ENCODE results near the gene NTRK2. TPM values are rescaled to one million over a fixed set of nuclear protein-coding genes. Genes with fewer than 3 reads are reported as not detected.

NTRK2 gene
- polyA plus RNA-seq, 1 donor (not counting 4 experiments of a cell fraction or from before 2014, with no cell fraction given) = 0.08 TPM

DNA sequence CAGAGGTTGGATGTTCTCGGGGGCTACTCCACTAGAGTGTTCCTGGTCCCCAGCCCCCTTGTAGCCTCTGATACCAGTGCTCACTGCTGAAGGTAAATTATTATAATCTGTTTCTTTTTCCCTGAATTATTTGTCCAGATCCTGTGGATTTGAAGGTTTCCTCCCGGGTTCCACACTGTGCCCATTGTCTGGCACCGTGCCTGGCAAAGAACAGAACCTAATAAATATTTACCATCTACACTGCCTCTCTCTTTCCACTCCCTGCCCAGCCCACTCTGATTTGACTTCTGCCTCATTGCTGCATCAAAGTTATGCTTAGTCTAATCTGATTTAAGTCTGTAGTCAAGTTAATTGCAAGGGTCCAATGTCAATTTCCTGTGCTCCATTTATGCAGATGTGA, 322.9 kb downstream of the NTRK2 start:
- no peak overlapping the region for H2AFZ ChIP-seq (ENCODE audit: control insufficient read depth, low read length)
- H3K4me3 ChIP-seq (ENCODE audit: control insufficient read depth in 2 of 3, extremely low read depth in 1 of 3, insufficient read depth in 2 of 3, low read depth in 1 of 3, low read length in 3 of 3) = no peak overlapping the region
- no peaks in the 10 kb centered on the region for H4K20me1 ChIP-seq (ENCODE audit: control insufficient read depth, extremely low read depth, insufficient read depth, low read length)
- no peaks in the 10 kb centered on the region for H3K9me3 ChIP-seq (ENCODE audit: control insufficient read depth, low read depth, low read length)
- no peaks in the 10 kb centered on the region for H3K36me3 ChIP-seq (ENCODE audit: control insufficient read depth in 2 of 2, extremely low read depth in 1 of 2, insufficient read depth in 2 of 2, low read length in 2 of 2)
- H3K9ac ChIP-seq (ENCODE audit: control insufficient read depth, extremely low read depth, insufficient read depth, low read length) = no peak overlapping the region
- FAIRE-seq = no peak
- H3K27ac ChIP-seq (ENCODE audit: control insufficient read depth, insufficient read depth, low read length) = no peak overlapping the region
- H3K4me2 ChIP-seq (ENCODE audit: control insufficient read depth, extremely low read depth, insufficient read depth, low read depth, low read length) = no peak overlapping the region
- H3K9me1 ChIP-seq (ENCODE audit: control insufficient read depth, extremely low read depth, insufficient read depth, low read length) = no peaks in the 10 kb centered on the region
- no peak for TF ChIP-seq EZH2 (IDR thresholded peaks at IDR 0.05; ENCODE audit: low read length)
- TF ChIP-seq, protein P1, sequence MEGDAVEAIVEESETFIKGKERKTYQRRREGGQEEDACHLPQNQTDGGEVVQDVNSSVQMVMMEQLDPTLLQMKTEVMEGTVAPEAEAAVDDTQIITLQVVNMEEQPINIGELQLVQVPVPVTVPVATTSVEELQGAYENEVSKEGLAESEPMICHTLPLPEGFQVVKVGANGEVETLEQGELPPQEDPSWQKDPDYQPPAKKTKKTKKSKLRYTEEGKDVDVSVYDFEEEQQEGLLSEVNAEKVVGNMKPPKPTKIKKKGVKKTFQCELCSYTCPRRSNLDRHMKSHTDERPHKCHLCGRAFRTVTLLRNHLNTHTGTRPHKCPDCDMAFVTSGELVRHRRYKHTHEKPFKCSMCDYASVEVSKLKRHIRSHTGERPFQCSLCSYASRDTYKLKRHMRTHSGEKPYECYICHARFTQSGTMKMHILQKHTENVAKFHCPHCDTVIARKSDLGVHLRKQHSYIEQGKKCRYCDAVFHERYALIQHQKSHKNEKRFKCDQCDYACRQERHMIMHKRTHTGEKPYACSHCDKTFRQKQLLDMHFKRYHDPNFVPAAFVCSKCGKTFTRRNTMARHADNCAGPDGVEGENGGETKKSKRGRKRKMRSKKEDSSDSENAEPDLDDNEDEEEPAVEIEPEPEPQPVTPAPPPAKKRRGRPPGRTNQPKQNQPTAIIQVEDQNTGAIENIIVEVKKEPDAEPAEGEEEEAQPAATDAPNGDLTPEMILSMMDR (optimal IDR thresholded peaks at IDR 0.05 in 1 of 3, IDR thresholded peaks at IDR 0.05 in 1 of 3, conservative IDR thresholded peaks at IDR 0.05 in 1 of 3; ENCODE audit: extremely low read depth in 1 of 3, insufficient read depth in 2 of 3, low read length in 3 of 3) = no peak
- peaks cover 32% of the 10 kb centered on the region for H3K4me1 ChIP-seq (ENCODE audit: control insufficient read depth, extremely low read depth, insufficient read depth, low read length)
- DNase-seq (ENCODE audit: low read depth, low spot score) = no peak
- dilution Hi-C loops (cut with MboI; ENCODE audit: extremely low pct_ligation_motif_present, low sequenced_read_pairs) = no loop called here
- H3K79me2 ChIP-seq (ENCODE audit: control insufficient read depth, insufficient read depth, low read length) = no peaks in the 10 kb centered on the region
- no peaks in the 10 kb centered on the region for H3K27me3 ChIP-seq (ENCODE audit: control insufficient read depth, extremely low read depth, insufficient read depth, low read length)

DNA sequence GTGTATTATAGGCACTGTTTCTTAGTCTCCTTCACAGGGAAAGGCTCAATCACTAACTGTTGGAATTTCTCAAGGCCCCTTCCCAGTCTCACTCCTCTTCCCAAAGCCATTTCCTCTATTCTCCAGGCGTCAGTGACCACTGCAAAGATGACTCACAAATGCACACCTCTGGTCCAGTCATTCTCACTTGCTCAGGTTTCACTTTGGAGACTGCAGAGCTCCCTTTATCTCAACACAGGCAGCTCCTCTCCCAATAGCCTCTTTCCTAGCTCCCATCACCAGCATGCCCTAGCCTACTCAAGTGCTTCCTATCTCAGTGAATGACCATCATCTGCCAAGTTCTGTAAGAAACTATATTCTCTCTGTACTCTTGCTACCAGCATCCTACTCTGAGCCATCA, 323.6 kb downstream of the NTRK2 start:
- H3K27ac ChIP-seq (ENCODE audit: control insufficient read depth, insufficient read depth, low read length) = no peak overlapping the region
- no peak overlapping the region for H3K9ac ChIP-seq (ENCODE audit: control insufficient read depth, extremely low read depth, insufficient read depth, low read length)
- dilution Hi-C loops (cut with MboI; ENCODE audit: extremely low pct_ligation_motif_present, low sequenced_read_pairs) = no loop called here
- no peaks in the 10 kb centered on the region for H3K79me2 ChIP-seq (ENCODE audit: control insufficient read depth, insufficient read depth, low read length)
- H3K36me3 ChIP-seq (ENCODE audit: control insufficient read depth in 2 of 2, extremely low read depth in 1 of 2, insufficient read depth in 2 of 2, low read length in 2 of 2) = no peaks in the 10 kb centered on the region
- H4K20me1 ChIP-seq (ENCODE audit: control insufficient read depth, extremely low read depth, insufficient read depth, low read length) = no peaks in the 10 kb centered on the region
- H3K27me3 ChIP-seq (ENCODE audit: control insufficient read depth, extremely low read depth, insufficient read depth, low read length) = no peaks in the 10 kb centered on the region
- DNase-seq (ENCODE audit: low read depth, low spot score) (no peak), FAIRE-seq (peak; percentile 53)
- H2AFZ ChIP-seq (ENCODE audit: control insufficient read depth, low read length) = no peak overlapping the region
- no peak overlapping the region for H3K4me3 ChIP-seq (ENCODE audit: control insufficient read depth in 2 of 3, extremely low read depth in 1 of 3, insufficient read depth in 2 of 3, low read depth in 1 of 3, low read length in 3 of 3)
- no peaks in the 10 kb centered on the region for H3K9me1 ChIP-seq (ENCODE audit: control insufficient read depth, extremely low read depth, insufficient read depth, low read length)
- H3K9me3 ChIP-seq (ENCODE audit: control insufficient read depth, low read depth, low read length) = no peaks in the 10 kb centered on the region
- no peak overlapping the region for H3K4me2 ChIP-seq (ENCODE audit: control insufficient read depth, extremely low read depth, insufficient read depth, low read depth, low read length)
- peaks cover 32% of the 10 kb centered on the region for H3K4me1 ChIP-seq (ENCODE audit: control insufficient read depth, extremely low read depth, insufficient read depth, low read length)
- TF ChIP-seq EZH2 (IDR thresholded peaks at IDR 0.05; ENCODE audit: low read length) = no peak
- TF ChIP-seq, protein P1 (optimal IDR thresholded peaks at IDR 0.05 in 1 of 3, IDR thresholded peaks at IDR 0.05 in 1 of 3, conservative IDR thresholded peaks at IDR 0.05 in 1 of 3; ENCODE audit: extremely low read depth in 1 of 3, insufficient read depth in 2 of 3, low read length in 3 of 3) = no peak
